OCI-M2 (cell line): Measurements from ENCODE around the gene GPR135.
A peak's percentile ranks its signal among the peaks of the same experiment; 100 is the strongest.

Experiments used
- DNase-seq: peaks from one replicate; lab custom pipeline; 2025; ENCODE audit not compliant: unreplicated experiment; lab: John Stamatoyannopoulos, UW

Gene GPR135, protein sequence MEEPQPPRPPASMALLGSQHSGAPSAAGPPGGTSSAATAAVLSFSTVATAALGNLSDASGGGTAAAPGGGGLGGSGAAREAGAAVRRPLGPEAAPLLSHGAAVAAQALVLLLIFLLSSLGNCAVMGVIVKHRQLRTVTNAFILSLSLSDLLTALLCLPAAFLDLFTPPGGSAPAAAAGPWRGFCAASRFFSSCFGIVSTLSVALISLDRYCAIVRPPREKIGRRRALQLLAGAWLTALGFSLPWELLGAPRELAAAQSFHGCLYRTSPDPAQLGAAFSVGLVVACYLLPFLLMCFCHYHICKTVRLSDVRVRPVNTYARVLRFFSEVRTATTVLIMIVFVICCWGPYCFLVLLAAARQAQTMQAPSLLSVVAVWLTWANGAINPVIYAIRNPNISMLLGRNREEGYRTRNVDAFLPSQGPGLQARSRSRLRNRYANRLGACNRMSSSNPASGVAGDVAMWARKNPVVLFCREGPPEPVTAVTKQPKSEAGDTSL

GRCh38 chr14:59465316-59466135 is at the start of gene GPR135:
Gene GPR135, minus strand, starts transcription at chr14:59465380. Its CDS starts 154 bp downstream, at chr14:59465226.
- DNase-seq: no peak

DNA sequence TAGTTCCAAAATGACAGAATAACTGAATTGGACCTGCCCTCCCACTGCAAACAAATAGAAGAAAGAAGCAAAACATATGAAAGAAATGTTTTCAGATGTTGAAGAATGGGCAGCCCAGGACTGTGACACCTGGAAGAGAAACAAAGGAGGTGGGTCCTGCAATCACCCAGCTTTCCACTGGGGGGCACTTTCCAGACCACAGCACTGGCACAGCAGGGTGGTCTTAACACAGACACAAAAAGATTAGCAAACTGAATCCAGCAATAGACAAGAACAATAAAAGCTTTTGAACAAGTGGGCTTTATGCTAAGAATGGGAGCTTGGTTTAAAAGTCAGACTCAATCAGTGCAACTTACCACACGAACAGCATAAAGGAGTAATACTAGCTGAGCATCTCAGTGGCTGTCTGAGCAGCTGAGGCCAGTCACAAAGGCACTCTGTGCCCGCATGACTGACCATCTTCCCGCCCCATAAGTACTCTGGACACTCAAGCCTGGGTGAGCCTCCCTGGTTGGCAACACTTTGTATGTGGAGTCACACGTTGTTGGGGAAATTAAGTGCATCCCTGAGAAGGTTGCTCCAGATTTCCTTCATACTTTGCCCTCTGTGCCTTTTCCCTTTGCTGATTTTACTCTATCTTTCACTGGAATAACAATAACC is 46.9 kb upstream of the GPR135 start:
- DNase-seq: no peak

DNA sequence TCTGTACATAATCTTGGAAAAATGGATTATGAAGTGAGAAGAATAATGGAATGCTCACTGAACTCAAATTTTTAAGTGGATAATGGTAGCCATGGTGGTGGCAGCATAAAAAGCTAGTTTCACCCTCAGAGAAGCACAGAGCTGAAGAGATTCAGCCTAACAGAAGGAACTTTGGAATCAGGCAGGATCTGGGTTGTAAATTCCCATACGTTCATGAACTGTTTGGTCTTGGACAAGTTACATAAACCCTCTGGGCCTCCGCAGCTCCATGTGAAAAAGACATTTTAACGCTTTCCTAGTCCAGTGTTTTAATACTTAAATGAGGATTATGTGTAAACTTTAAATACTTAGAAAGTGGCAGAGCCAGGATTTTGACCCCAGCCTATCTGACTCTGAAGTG is 45.8 kb upstream of the GPR135 start:
- no peak for DNase-seq

- DNase-seq: no peak
Observed at GRCh38 chr14:59510001-59510400, 44.8 kb upstream of the GPR135 start.

GRCh38 chr14:59509101-59509500 is 43.9 kb upstream of the GPR135 start:
- DNase-seq: no peak

DNA sequence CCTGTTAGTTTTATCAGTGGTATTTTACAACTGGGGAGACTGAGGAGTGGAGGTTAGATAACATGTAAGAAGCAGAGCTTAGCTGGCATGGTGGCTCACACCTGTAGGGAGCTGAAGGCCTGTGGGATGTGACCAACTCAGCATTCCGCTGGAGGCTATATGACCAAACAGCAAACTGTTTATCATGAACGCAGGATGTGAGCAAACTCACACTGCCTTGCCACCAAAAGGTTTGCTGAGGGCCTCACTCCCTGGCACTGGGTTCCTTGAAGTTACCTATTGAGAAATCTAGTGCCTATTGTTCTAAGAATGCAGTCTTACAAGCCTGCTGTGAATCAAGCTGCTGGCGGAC is 42.5 kb upstream of the GPR135 start:
- no peak for DNase-seq

DNA sequence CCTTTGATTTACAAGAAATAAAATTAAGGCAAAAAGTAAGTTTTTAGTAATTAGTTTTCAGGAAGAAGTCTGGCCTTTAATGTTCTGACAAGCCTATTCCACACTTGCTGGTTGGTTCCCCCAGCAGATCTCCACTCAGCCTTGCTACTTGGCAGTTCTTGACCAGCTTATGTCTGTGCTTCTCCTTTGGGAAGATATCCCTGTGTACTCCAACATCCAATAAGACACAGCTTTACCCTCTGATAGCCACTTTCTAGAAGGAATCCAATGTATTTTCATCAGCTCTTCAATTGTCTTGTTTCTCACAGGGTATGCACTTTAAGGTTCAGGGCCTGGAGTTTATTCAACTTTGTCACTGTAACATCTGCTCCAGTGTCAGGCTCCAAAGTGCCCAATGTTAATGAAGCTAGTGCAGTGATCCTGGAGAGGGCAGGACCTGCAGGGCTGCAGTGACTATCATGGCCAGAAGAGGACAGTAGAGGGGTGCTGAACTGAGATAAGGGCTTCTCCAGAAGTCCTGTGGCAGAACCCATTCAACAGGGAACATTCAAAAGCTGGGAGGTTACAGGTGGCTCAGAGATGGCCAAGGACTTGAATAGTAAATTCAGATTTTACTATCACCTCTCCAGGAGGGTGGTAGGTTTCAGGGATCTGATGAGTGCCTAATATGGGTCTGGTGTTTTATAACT is 42.0 kb upstream of the GPR135 start:
- DNase-seq: peak; percentile 70

GRCh38 chr14:59503256-59503655 is 38.1 kb upstream of the GPR135 start:
- no peak for DNase-seq

DNA sequence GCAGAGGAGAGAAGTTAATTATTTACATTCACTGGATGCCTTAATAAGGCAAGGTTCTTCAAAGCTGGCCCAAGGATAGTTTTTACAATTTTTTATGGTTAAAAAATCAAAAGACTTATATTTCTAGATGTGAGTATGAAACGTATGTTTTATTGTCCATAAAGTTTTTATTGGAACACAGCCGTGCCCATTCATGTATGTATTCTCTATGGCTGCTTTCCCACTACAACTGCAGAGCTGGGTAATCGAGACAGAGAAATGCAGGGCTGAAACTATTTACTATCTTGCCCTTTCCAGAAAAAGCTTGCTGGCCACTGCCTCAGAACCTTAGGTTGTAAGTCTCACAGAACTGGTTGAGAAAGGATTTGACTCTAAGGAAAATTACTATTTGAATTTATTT is 35.6 kb upstream of the GPR135 start:
- DNase-seq: no peak

- DNase-seq: no peak
Observed at GRCh38 chr14:59492384-59492783, 27.2 kb upstream of the GPR135 start.

DNA sequence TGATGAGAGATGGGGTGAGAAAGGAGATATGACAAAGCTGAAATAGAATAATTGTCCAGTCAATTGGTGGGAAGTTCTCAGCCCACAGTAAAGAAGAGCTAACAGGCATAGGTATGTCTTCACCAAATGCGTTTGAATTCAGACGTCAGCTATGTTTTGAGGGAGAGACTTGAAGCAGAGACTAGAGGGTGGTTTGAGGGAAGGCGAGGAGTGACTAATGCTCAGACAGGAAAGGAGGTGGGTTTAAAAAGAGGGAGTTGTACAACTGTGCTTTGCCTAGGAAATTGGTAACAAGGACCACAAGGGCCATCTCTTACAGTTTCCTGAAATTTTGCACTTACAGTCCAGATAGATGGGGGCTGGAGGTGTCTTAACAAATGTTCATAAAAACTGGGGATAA is 25.6 kb upstream of the GPR135 start:
- DNase-seq: no peak

- DNase-seq: no peak
Observed at GRCh38 chr14:59484639-59485175, 19.5 kb upstream of the GPR135 start.

GRCh38 chr14:59483819-59484638 is 18.8 kb upstream of the GPR135 start, which contains the start of the genes JKAMP and L3HYPDH:
Gene JKAMP, plus strand, starts transcription at chr14:59484517. Its CDS starts 73 bp downstream, at chr14:59484590.
Gene L3HYPDH, minus strand, starts transcription at chr14:59484408. Its CDS starts 92 bp downstream, at chr14:59484316.
- DNase-seq: peak; percentile 70

DNA sequence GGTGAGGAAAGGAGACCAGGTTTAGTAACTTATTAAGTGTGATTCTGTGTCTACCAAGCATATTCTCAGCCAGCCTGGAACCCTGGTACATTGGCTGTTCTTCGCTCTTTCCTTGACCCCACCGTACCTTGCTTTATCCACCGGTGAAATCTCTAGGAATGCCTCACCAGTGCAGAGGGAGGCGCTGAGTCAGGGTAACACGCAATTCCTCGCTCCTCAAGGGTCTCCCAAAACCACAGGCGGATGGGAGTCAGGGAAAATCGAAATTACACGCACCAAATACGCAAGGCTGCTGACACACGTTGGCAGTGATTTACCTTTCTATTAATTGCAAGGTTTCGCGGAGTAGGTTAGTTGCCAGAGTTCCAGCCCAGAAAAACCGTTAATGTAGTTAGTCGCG is 18.2 kb upstream of the GPR135 start:
- DNase-seq: no peak

DNA sequence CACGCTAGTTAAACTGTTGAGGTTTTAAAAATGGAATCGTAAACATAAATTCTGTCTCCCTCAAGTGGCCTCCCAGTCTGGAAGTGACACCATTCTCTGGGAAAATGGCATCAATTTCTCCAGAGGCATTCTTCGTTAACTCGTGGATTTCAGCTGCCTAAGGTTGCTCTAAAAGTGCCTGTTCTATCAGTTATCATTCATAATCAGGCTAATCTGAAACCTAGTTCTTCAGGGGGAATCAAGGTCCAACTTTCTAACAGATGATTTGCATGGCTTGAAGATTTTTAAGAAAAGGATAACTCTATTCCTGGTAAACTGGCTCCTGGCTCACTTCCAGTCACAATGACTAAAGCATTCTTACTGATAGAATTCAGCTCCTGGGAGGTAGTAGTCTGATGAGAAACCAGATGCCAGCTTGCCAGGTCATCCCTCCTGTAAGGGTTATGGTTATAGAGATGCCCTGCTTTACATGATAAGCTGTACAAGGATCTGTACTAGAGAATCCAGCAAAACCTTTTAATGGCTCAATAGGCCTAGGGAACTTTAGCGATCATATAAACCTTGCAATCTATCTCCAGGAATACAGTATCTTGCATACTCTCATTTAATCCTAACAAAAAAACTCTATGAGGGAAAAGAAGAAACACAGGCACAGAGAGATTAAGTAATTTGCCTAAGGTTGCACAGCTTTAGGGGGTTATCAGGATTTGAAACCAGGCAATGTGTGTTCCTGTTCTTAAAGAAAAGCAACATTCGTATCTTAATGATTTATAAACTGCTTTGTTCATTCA is 17.6 kb upstream of the GPR135 start:
- no peak for DNase-seq

GRCh38 chr14:59481871-59482540 is 16.8 kb upstream of the GPR135 start:
- no peak for DNase-seq

DNA sequence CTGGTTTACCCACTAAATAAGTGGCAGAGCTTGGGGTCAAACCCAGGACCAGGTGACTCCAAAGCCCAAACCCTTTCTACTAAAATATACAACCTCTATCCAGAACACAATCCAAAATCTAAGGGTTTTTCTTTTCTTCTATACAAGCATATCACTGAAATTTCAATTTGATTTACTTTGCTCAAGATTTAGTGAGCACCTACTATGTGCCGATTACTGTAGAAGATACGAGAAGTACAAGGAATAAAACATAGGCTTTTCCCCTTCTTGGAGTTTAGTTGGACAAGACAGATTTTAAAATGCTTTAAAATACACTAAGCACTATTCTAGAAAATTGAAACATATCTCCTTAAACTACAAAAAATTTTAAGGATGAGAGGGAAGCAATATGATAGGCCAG is 16.2 kb upstream of the GPR135 start:
- no peak for DNase-seq

DNA sequence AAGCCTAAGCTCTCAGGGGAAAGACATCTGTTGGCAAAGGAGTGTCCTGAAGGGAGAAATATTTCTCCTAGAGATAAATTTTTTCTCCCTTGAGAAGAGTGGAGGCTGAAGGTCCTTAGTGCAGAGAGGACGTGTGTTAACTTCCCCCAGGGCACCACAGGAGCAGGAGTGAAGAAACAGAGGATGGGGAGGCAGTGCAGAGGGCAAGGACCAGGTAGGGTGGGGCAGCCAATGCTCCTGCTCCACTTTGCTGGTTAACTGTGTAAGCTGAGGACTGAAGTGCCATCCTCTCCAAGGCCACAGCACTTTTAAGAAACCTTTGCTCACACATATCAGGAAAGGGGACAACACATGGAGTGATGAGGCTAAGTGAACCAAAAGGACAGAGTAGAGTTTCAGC is 15.0 kb upstream of the GPR135 start:
- DNase-seq: no peak
